Measurements from ENCODE around the gene KIAA0825.
"Not testable (repeated sequence)": the region's sequence is repeated elsewhere in the genome, so short reads cannot be mapped to it uniquely, and the experiment has no call there.

KIAA0825 gene

DNA sequence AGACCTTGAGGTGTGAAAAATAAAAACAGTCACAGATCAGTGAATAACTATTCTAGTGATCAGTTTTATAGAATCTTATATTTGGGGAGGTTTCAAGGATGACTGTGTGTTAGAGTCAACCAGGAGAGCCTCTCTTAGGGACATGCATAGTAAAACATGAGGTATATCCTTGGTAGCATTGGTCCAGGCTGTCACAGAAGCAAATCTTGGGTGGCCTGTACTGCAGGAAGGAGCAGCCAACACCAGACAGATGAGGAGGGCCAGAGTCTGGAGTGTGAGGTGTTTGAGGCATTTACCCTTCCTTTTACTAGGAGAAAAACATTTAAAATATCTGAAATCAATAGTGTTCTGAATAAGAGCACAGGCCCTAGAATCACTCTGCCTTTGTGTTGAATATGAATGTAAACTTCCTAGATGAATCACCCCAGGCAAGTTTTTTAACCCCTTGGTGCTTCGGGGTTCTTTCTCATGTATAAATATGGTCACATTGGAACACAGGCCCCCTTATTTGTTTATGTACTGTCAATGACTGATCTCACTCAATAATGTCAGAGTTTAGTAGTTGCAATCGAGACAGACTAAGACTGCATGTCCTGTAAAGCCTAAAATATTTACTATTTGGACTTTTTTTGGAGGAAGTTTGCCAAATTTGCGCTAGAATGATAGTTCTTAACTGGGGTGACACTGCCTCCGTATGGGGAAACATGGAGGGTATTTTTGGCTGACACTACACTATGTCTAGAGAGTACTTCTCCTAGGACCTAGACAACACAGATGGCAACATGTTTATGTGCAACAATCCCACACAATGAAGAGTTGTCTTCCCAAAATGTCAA, 460.5 kb downstream of the KIAA0825 start:
- no peak for DNase-seq (ENCODE audit: extremely low read depth, low read depth)
- TF ChIP-seq, protein P1, sequence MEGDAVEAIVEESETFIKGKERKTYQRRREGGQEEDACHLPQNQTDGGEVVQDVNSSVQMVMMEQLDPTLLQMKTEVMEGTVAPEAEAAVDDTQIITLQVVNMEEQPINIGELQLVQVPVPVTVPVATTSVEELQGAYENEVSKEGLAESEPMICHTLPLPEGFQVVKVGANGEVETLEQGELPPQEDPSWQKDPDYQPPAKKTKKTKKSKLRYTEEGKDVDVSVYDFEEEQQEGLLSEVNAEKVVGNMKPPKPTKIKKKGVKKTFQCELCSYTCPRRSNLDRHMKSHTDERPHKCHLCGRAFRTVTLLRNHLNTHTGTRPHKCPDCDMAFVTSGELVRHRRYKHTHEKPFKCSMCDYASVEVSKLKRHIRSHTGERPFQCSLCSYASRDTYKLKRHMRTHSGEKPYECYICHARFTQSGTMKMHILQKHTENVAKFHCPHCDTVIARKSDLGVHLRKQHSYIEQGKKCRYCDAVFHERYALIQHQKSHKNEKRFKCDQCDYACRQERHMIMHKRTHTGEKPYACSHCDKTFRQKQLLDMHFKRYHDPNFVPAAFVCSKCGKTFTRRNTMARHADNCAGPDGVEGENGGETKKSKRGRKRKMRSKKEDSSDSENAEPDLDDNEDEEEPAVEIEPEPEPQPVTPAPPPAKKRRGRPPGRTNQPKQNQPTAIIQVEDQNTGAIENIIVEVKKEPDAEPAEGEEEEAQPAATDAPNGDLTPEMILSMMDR (IDR thresholded peaks at IDR 0.05; ENCODE audit: low read depth, low read length), result no peak

DNA sequence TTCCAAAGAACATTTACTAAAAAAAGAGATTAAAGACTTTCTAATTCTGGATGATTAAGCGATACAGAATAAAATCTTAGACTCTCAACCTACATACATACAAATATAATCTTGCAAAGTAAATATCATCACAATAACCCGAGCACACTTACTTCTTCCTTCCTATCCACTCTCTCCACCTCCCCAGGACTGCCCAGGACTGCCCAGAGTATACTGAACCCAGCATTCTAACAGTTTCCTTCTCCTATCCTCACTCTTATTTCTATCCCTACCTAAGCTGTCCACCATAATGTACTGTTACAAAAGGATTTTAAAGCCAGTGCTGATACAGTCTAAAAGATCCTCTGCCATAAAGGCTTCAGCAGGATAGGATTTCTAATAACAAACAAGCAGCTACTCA, 463.7 kb downstream of the KIAA0825 start:
- TF ChIP-seq, protein P1 (IDR thresholded peaks at IDR 0.05; ENCODE audit: low read depth, low read length), result no peak
- no peak for DNase-seq (ENCODE audit: extremely low read depth, low read depth)

DNA sequence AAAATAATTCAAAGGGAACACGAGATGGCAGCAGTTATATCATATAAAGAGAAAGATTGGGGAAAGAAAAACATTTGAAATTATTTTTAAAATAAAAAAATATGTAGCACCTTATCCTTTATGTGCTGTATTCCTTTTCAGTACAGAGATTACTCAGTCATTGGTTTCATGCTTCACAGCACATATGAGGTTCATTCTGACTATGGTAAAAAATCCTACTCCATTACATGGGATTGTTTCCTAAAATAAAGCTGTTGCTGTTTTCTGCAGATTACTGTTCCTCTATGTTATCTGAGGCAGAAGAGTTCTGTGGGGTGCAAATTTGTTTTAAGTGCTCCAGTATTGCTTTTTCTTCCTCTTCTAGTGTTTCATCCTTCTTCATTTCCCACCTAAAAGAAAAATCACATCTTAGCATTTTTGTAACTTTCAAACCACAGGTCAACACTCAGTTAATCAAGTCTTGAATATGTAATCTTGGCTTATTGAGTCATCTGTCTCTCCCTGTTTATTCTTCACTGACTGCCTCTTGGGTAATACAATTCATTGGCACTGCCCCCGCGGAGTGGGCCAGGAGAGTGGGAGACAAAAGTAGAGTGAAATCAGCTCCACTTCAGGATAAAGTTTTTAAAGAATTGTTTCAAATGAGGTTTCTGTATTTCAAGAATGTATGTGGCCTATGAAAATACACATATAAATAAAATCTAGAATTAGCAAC, 464.5 kb downstream of the KIAA0825 start:
- TF ChIP-seq, protein P1 (IDR thresholded peaks at IDR 0.05; ENCODE audit: low read depth, low read length), result no peak
- peak; percentile 1 for DNase-seq (ENCODE audit: extremely low read depth, low read depth)

DNA sequence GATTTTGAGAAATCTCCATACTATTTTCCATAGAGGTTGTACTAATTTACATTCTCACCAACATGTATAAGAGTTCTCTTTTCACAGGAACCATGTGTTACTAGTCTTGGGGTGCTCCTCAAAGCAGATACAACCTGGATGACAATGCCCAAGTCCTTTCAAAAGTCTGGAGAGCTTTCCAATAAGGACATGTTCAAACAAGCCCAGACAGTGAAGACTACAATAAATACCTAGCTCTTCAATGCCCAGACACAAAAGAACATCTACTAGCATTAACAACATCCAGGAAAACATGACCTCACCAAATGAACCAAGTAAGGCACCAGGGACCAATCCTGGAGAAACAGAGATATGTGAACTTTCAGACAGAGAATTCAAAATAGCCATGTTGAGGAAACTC, 474.8 kb downstream of the KIAA0825 start:
- DNase-seq (ENCODE audit: extremely low read depth, low read depth), result not testable (repeated sequence)

DNA sequence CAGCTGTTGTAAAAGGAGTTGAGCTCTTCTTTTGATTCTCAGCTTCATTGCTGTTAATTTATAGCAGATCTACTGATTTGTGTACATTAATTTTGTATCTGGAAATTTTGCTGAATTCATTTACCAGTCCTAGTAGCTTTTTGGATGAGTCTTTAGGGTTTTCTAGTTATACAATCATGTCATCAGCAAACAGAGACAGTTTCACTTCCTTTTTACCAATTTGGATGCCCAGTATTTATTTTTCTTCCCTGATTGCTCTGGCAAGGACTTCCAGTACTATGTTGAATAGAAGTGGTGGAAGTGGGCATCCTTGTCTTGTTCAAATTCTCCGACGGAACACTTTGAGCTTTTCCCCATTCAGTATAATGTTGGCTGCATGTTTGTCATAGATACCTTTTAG, 478.1 kb downstream of the KIAA0825 start:
- TF ChIP-seq, protein P1 (IDR thresholded peaks at IDR 0.05; ENCODE audit: low read depth, low read length), result no peak
- DNase-seq (ENCODE audit: extremely low read depth, low read depth), result no peak

DNA sequence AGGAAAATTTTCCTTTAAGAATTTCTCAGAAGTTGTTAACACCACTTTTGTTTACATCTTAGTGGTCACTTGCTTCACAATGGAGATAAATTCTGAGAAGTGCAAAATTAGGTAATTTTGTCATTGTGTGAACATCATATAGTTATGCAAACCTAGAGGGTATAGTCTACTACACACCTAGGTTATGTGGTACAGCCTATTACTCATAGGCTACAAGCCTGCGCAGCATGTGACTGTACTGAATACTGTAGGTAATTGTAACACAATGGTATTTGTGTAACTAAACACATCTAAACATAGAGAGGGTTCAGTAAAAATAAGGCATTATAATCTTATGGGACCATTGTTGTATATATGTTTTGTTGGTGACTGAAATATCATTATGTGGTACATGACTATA, 488.3 kb downstream of the KIAA0825 start:
- TF ChIP-seq, protein P1 (IDR thresholded peaks at IDR 0.05; ENCODE audit: low read depth, low read length), result no peak
- DNase-seq (ENCODE audit: extremely low read depth, low read depth), result no peak

DNA sequence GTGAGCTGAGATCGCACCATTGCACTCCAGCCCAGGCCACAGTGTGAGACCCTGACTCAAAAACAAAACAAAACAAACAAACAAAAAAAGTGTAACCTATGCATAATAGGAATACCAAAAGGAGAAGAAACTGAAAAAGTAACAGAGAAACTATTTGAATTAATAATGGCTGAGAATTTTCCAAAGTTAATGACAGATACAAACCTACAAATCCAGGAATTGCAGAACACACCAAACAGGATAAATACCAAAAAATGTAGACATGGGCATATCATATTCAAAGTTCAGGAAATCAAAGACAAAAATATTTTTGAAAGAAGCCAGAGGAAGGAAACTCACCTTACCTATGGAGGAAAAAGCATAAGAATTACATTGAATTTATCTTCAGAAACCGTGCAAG, 493.3 kb downstream of the KIAA0825 start:
- TF ChIP-seq, protein P1 (IDR thresholded peaks at IDR 0.05; ENCODE audit: low read depth, low read length), result no peak

DNA sequence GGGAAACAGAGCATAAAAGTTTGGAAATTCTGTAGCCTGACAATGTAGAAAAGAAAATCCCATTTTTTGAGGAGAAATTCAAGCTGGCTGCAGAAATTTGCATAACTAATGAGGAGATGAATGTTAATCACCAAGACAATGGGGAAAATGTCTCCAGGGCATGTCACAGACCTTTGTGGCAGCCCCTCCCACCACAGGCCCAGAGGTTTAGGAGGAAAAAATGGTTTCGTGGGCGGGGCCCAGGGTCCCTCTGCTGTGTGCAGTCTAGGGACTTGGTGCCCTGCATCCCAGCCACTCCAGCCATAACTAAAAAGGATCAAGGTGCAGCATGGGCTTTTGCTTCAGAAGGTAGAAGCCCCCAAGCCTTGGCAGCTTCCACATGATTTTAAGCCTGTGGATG, 502.1 kb downstream of the KIAA0825 start:
- not testable (repeated sequence) for DNase-seq (ENCODE audit: extremely low read depth, low read depth)

More for the DNA sequence above, 493.3 kb downstream of the KIAA0825 start:
- DNase-seq (ENCODE audit: extremely low read depth, low read depth), result no peak
